ENCODE measurements around the gene LUM.

LUM gene

DNA sequence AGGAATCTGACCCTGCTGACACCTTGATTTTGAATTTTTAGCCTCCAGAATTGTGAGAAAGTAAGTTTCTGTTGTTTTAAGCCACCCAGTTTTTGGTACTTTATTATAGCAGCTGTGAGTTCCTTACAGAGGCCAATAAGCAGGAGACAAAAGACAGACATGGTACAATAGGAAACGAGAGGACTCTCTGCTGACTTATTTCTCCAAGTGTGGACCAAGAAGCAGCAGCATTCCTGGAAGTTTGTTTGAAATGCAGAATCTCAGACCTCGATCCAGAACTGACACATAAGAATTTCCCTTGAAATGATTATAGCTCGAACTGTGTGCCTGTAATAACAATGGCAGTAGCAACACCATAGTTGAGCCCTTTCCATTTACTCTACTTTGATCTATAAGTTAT, 31.9 kb upstream of the LUM start:
- Mint-ChIP-seq H3K27ac (peak overlapping the region; percentile 80 to 89 (median 86)), H3K27me3 (ENCODE audit: low read depth) (no peaks in the 10 kb centered on the region), H3K4me3 (no peak overlapping the region), H3K4me1 (peaks cover 44% of the 10 kb centered on the region), H3K36me3 (ENCODE audit: low read depth) (peaks cover 22% of the 10 kb centered on the region), H3K9me3 (no peaks in the 10 kb centered on the region)
- TF ChIP-seq, protein P1, sequence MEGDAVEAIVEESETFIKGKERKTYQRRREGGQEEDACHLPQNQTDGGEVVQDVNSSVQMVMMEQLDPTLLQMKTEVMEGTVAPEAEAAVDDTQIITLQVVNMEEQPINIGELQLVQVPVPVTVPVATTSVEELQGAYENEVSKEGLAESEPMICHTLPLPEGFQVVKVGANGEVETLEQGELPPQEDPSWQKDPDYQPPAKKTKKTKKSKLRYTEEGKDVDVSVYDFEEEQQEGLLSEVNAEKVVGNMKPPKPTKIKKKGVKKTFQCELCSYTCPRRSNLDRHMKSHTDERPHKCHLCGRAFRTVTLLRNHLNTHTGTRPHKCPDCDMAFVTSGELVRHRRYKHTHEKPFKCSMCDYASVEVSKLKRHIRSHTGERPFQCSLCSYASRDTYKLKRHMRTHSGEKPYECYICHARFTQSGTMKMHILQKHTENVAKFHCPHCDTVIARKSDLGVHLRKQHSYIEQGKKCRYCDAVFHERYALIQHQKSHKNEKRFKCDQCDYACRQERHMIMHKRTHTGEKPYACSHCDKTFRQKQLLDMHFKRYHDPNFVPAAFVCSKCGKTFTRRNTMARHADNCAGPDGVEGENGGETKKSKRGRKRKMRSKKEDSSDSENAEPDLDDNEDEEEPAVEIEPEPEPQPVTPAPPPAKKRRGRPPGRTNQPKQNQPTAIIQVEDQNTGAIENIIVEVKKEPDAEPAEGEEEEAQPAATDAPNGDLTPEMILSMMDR (IDR thresholded peaks at IDR 0.05; ENCODE audit: unreplicated experiment in 3 of 3): no peak

- Mint-ChIP-seq H3K27ac (peak overlapping the region; percentile 80 to 89 (median 86)), H3K27me3 (ENCODE audit: low read depth) (no peaks in the 10 kb centered on the region), H3K4me1 (peaks cover 54% of the 10 kb centered on the region), H3K4me3 (no peak overlapping the region), H3K9me3 (no peaks in the 10 kb centered on the region), H3K36me3 (ENCODE audit: low read depth) (peaks cover 16% of the 10 kb centered on the region)
- TF ChIP-seq, protein P1 (IDR thresholded peaks at IDR 0.05; ENCODE audit: unreplicated experiment in 3 of 3): no peak
Observed at GRCh38 chr12:91142221-91142631, 30.9 kb upstream of the LUM start.

DNA sequence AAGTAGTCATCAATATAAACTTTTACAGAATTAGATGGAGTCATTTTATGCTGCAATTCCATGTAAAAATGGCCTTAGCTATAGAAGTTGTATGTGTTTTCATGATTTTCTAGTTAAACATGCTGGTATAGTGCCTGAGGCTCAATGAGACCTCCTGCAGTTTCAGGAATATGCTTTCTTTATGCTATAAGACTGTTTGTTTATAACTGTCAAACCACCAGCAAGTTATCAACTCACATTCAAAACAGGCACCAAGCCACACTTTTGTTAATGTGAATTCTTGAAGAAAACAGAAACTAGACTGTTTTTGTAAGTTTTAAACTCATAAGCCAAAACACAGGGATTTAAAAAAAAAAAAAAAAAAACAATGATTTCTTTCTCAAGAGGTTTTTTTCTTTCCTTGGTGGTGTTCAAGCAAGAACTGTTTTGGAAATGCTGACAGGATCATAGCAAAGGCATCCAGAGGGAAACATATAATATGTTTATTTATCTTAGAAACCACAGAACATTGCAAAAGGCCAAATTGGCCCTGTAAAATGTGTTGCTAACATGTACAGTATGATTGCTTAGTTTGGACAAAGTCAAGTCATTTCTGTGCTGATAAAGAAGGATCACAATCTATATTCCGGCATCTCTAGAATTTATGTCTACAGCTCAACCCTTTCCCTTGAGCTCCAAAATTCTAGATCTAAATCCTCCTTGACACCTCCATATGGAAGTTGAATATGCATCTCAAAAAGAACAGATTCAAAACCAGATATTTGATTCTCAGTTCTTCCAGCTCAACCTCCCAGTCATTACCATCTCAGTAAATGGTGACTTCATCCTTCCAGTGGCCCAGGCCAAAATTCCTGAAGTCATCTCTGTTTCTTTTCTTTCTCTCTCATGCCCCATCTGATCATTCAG, 29.0 kb upstream of the LUM start:
- Mint-ChIP-seq H3K9me3 (no peaks in the 10 kb centered on the region), H3K4me1 (peaks cover 54% of the 10 kb centered on the region), H3K27me3 (ENCODE audit: low read depth) (no peaks in the 10 kb centered on the region), H3K36me3 (ENCODE audit: low read depth) (peaks cover 7% of the 10 kb centered on the region), H3K27ac (peak overlapping the region; percentile 80 to 89 (median 88)), H3K4me3 (peak overlapping the region in 1 of 3 experiments; percentile 15)
- TF ChIP-seq, protein P1 (IDR thresholded peaks at IDR 0.05; ENCODE audit: unreplicated experiment in 3 of 3): no peak

- Mint-ChIP-seq H3K27me3 (ENCODE audit: low read depth) (no peaks in the 10 kb centered on the region), H3K4me3 (no peak overlapping the region), H3K27ac (peak overlapping the region; percentile 61 to 89 (median 80)), H3K9me3 (no peaks in the 10 kb centered on the region), H3K4me1 (peaks cover 54% of the 10 kb centered on the region), H3K36me3 (ENCODE audit: low read depth) (peaks cover 4% of the 10 kb centered on the region)
- TF ChIP-seq, protein P1 (IDR thresholded peaks at IDR 0.05; ENCODE audit: unreplicated experiment in 3 of 3): no peak
Observed at GRCh38 chr12:91139286-91139685, 28.0 kb upstream of the LUM start.

DNA sequence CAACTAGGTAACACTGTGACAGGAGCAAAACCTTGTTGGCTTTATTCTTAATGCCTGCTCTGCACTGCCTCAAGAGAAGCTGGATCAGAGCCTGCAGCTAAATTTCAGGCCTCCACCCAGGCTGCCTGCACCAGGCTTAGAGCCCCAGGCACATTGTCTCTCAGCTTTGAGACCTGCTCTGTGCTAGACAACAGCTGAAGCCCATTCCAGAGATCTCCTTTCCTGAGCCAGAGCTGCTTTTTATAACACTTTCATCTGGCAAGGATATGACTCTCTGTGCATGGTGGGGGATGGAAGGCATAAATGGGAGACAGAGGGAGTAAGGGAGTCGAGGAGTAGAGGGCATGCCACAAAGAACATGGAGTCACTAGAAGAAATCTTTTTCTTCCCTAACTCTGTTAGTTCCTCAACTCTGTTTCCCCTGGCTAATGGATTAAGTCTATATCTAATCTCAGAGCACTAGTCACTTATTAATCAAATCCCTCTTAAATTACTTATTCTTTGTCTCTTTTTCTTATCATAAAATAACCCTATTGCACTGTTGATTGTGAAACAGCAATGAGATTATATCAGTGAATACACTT, 27.1 kb upstream of the LUM start:
- Mint-ChIP-seq H3K27me3 (ENCODE audit: low read depth) (no peaks in the 10 kb centered on the region), H3K4me1 (peaks cover 54% of the 10 kb centered on the region), H3K4me3 (no peak overlapping the region), H3K27ac (peak overlapping the region; percentile 61 to 89 (median 80)), H3K9me3 (no peaks in the 10 kb centered on the region), H3K36me3 (ENCODE audit: low read depth) (no peaks in the 10 kb centered on the region)
- TF ChIP-seq, protein P1 (IDR thresholded peaks at IDR 0.05; ENCODE audit: unreplicated experiment in 3 of 3): no peak

All from nephron (organoid).